Stimulated activated CD4-positive, alpha-beta T cell treated with anti-CD3 and anti-CD28 coated beads, Interleukin-1b, Interleukin-23, amount 100 ng/mL, for 4 hours (primary cell): ENCODE measurements around the gene RAB11FIP2.

ENCODE experiments used
- DNase-seq, 2 donors: peaks; one replicate each; pipeline ENCODE4 v3.0.0-alpha.2; 2020; ENCODE audit warnings: low read depth in 2 of 2

RAB11FIP2 gene

DNA sequence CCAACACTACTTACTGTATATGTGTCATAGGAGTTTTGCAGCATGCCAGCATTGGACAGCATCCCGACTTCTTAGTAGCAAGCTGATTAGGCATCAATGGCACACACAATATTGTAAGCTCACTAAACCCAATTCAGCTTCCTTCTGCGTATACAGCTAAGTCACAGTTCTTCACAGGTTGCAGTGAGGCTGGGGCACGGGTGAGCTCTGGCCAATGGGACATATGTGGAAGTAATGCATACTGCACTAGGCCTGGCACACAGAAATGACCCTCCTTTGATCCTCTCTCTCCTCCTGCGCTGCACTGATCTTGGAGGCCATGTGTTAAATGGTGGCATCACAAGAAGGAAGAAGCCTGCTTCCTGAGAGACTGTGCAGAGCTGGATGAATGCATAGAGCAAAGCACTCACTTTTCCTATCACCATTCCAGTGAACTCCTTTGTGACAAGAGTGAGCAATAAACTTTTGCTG, 11.9 kb downstream of the RAB11FIP2 start:
- DNase-seq, result no peak

DNA sequence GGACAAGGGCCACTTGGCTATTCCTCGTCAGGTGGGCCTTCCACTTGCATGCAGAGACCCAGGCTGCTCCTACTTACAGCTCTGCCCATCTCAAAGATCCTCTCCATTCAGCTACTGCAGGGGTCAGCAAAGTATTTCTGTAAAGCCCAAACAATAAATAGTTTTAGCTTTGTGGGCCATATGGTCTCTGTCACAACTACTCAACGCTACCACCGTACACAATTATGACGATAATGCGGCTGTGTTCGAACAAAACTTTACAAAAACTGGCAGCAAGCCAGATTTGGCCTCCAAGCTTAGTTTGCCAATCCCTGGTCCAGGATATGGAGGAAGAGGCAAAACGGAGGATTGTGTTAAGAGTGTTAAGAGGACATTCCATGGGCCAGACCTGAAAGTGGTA, 12.8 kb downstream of the RAB11FIP2 start:
- DNase-seq, result no peak

DNA sequence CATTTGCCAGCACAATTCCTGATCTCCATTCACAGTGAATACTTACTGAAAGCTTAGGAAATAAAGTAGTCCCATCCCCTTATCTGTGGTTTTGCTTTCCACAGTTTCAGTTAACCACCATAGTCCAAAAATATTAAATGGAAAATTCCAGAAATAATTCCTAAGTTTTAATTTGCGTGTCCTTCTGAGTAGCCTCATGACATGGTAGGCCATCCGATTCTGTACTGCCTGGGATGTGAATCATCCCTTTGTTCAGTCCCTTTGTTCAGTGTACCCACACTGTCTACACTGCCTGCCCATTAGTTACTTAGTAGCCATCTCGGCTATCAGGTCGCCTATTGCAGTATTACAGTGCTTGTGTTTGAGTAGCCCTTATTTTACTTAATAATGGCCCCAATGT, 14.2 kb downstream of the RAB11FIP2 start:
- no peak for DNase-seq

DNA sequence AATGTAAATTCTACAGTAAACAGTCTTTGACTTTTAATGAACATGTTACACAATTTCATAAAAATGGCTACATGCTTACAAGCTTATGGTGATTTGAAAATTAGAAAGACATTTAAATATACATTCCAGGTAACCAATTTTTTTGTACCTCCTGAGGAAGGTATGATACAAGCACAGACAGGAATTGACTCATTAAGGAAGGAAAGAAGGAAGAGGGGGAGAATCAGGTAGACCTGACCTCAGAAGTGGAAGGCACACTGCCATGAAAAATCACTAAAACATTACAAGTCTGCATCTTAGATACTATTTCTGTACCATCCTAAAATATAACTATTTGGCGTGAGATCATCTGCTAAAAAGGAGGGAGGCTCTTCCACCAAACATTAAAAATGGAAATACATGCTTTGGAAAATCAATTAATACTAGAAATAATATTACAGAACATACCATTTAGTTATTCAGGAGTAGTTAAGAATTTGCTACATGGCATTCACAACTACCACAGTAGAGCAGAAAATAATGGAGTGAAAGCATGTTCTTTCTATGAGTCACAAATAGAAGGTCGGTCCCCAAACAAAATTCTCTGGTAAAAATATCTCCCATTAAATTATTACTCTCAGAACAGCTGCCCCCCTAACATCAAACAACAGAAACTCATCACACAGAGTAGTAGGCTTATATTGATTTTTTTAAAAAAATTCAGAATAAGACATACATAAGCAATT, 15.2 kb downstream of the RAB11FIP2 start:
- DNase-seq, result no peak

DNA sequence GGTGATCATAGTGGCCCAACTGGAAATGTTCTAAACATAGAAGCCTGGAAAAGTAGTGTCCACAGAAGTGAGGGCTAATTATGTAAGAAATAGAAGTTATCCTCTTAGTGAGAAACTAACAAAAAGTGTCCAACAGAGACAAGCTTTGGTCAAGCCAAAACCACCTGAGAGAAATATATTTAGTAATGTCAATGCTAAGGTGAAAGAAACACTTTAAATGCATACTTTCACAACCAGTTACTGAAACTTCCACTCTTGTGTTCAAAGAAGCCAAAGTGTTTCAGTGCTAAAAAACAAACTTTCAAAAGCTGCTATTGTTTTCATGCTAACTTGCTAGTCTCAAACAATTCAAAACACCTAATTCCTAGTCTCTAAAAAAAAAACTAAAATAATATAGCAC, 18.1 kb downstream of the RAB11FIP2 start:
- no peak for DNase-seq

DNA sequence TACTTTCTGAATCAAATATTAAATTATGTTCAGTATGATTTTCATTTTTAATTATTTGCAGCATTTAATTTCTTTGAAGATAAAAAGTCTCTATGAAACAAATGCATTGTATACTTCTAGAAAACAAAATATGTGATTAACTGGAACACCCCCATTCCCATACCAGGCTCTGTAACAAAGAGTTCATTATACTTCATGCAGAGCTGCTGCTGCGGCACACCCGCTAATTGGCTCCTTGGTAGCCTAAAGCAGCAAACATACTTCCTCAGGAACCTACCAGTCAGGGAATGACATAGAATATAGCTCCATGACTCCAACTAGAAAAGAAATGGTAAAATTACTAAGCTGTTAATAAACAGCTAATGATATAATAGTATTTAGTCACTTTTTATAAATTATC, 19.3 kb downstream of the RAB11FIP2 start:
- no peak for DNase-seq

DNA sequence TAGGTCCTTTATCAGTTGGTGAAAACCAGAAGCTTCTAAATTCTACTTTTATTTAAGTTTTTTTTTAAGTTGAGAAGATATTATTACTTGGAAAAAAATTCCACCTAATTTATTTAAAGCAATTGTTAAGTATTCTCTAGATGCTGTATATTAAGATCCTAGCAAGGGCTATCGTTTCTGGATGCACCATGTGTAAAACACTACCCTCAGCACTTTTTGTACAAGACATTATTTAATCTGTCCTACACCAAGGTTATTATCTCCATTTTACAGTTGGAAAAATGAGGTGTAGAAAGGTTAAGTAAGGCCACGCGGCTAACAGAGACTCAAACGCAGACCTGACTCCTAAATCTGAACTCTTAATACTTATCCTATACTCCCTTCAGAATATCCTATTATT, 19.8 kb downstream of the RAB11FIP2 start:
- DNase-seq, result no peak

DNA sequence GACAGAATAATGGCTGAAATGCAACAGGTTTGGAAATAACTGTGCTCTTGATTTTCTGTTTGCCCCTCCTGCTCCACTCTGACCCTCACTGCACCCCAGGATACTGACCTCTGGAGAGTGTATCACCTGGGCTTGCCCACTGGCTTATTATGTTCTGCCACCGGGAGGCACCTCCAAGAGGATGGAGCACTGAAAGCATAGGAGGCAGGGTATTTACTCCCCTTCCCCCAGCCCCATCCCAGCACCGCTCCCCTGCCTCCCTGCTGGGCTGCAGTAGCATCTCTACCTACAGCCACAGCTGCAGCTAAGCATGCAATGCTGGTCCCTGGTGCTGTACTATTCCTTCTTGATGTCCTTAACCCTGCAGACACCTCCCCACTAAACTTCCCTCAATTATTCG, 26.4 kb downstream of the RAB11FIP2 start:
- DNase-seq, result no peak

DNA sequence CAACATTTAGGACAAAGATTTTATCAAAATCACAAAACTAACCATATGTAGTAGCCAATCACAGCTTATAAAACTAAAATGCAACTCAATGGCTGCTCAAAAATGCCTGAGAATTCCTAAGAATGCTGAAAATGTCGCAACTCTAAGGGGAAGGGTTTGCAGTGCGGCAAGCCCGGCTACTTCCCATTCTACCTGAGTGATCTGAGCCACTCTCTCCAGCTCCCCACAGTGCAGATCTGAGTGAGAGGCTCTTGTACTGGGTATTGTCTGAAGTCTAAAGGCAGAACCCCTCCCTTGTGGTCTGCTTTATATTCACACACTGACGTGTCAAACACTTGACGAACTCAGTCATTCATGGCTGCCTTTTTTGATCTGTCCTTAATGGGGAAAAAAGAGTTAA, 28.9 kb downstream of the RAB11FIP2 start:
- no peak for DNase-seq

DNA sequence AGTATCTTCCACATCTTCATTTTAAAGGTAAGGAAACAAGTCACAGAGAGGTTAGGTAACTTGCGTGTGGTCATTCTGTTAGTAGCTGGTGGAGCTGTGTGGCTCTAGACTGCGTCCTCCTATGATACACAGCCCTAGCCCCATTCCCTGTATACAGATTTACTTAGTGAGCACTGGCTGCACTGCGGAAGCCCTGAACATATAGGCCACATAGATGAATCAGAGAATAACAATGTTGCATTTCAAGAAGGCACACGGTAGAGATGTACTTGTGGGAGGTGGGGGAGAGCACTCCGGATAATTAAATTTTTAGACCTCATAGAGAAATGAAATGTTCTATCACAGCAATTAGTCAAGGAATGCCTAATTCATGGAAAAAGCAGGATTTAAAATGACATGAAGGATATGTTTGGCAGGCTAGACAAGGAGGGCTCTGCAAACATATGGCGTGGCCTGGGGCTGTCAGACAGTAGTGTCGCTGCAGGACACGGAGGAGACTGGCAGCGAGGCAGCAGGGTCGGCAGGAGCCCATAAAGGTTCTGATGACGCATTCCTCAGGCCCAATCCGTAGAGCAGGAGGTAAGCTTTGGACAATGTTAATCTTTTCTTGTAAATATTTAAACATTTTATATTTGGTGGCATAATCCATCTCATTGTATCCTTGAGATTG, 29.5 kb downstream of the RAB11FIP2 start:
- DNase-seq, result no peak

DNA sequence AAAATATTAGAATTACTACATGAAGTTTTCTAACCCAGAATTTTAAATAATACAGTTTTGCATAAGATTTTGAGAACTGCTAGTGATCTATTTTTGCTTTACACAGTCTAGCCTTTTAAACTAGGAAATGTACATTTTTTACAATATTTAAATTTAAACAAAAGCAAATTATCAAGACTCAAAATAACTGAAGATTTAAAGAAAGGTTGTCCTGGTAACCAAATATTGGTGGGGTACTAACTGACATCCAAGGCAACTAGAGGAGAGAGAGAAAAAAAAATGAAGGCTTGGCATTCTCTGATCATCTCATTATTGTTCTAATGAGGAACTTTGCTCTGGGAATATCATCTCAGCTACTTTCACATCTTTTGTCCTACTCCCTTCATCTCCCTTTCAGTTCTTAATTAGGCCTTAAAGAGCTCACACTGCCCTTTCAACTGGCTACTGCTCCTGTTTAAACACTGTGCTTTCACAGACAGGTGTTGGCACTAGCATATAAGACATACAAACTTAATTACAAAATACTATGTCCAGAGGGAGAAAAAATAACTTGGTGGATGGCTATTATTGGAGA, 33.7 kb downstream of the RAB11FIP2 start:
- no peak for DNase-seq

DNA sequence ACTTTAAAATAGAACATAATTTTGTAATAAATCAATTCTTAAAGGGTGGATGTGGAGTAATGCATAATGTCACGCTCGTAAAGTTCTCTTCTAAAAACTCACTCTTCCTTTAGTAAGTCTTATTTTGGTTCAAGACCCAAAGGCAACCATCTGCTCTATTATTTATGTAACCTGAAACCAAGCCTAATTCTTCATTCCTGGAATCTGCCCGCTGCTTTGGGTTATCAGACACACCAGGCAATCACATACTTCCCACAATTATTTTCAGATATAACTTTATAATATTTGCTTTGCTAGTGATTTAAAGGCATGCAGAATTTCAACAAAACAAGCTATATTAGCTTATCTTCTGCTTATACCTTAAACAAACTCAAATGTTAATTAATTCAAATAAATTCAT, 39.0 kb downstream of the RAB11FIP2 start:
- DNase-seq, result no peak

DNA sequence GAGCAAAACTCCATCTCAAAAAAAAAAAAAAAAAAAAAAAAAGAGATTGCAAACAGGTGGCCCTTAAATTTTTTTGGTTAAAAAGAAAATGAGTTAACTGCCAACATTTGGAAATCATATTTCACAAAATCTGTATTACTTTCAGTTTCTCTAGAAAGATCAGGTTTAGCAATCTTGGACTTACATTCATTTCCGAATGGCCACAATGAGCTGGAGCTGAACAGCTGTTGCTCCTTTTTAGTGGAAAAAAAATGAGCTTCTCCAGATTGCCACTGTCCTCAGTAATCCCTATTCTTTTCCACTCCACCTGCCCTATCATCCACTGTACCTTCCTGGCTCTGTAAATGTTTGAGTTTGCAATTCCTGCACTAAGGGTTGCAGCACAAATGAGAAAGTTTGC, 43.6 kb downstream of the RAB11FIP2 start:
- DNase-seq, result no peak

DNA sequence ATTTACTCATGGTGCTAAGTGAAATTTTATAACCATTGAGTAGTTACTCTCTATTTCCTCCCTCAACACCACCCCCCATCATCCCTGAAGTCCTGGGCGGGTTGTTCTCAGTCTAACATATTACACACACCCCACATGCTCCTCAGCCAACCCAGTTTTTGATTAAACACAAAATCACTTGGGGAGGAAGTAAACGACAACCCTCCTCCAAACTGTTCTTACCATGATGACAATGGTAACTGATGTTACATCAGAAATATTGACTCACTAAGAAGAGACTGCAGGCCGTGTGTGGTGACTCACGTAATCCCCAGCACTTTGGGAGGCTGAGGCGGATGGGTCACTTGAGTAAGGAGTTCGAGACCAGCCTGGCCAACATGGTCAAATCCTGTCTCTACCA, 44.2 kb downstream of the RAB11FIP2 start:
- no peak for DNase-seq

DNA sequence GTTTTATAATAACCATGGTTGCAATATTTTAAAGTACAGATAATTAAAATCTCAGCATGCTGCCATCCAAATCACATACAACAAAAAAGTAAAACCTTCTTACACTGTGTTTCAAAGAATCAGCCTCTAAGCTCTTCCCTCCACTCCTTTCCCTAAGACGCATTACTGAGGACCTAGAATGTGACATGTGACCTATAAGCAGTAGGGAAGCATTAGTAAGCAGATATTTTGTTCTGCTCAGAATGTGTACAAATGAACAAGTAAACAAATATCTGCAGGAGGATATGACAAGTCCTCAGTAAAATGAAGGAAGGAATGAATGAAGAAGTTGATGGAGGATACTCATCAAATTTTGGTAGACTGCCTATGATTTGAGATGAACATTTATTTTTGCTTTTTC, 49.1 kb downstream of the RAB11FIP2 start:
- DNase-seq, result no peak

DNA sequence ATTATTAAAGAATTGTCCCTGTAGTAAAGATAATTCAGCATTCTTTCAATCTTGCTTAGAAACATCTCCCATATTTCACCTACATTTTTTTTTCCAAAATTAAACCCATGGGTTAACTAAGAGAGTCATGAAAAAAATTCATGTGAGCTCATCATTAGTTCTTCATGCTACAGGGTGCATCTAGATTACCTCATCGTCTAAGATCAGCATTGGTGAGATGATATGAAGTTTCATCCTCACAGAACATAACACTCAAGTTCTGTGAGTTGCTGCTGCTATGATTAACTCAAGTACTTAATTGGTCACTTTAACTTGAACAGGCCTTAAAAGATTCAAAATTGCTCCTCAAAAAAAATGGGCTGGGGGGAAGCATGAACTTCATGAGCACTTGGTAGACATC, 50.0 kb downstream of the RAB11FIP2 start:
- DNase-seq, result no peak

DNA sequence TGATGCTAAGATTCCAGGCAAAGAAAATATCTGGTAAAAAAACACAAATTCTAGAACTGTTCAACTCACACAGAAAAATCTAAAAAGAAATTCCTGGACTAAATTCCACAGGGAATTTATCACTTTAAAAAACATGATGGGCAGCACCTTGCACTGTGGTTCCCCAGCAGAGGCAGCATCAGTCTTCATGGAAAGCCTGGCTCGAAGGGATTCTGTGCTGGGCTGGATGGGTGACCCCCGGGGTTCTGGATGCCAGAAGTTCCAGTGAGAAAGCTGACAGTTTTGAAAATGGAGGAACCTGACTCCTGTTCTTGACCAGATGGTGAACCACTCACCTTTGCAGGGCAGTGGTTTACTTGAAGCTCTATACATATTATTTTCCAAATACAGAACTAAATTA, 52.0 kb downstream of the RAB11FIP2 start:
- DNase-seq, result no peak

DNA sequence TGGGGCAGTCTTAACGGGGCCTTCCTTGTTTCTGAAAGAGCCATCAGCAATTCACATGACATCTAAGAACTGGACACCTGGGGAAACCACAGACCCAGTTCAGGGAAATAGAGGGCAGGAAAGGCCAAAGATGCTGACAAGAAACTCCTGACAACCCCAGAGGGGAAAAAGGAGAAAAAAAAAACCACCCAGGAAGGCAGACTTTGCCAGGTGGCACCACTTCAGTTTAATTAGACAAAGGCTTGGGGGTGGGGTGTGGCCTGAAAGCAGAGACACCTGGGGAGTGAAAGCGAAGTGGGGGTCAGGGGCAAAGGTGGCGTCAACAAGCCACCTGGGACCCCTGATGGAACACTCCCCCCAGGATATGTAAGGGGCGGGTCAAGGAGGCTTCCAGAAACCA, 53.6 kb downstream of the RAB11FIP2 start:
- DNase-seq, result no peak

DNA sequence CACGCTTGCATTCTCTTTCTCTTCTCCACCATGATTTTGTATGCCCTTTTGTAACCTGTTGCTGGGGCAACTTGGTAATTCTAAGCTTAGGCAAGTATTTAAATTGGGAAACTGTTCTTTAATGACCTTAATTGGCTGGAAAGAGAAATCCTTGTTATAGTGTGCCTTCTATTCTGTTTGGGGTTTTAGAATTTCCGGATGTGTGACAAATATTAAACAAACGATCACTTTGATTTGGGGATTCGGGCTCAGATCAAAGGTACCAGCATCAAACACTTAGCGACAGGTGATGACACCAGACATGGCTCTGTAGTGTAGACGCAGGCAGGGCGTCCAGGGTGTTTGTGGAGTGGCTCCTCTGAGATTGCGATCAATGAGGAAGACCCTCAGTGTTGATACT, 55.0 kb downstream of the RAB11FIP2 start:
- no peak for DNase-seq

DNA sequence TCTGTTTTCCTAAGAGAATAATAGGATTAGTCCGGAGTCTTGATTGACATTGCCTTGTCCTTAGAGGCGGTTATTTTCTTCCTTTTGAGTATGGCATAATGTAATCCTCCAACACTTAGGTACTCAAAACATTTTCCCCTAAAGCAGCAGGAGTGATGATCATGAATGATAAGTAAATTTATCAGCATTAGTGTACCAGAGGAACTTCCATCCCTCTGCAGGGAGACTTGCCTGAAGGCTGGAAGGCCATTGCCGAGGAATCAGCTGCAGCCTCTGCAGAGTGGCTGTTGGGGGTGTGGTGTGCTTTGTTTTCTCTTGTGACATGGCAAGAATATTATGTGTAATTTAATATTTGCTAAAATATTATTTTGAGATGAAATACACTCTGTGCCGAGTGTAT, 56.8 kb downstream of the RAB11FIP2 start:
- no peak for DNase-seq

DNA sequence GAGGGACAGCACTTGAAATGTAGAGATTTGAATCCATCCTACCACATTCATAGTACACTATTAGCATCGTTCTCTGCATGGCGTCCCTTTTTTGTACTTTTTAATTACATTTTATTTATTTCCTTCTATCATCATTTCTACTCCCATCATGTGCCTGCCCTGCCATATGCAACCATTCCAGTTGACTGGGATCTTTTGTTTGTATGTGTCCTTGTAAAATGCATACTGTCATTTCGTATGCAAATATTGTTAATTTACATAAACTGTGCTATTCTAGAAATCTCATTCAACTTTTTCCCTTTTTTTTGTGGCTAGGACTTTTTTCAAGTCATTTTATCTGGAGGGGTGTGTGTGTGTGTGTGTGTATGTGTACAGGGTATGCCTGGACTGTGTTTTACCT, 57.9 kb downstream of the RAB11FIP2 start:
- no peak for DNase-seq

DNA sequence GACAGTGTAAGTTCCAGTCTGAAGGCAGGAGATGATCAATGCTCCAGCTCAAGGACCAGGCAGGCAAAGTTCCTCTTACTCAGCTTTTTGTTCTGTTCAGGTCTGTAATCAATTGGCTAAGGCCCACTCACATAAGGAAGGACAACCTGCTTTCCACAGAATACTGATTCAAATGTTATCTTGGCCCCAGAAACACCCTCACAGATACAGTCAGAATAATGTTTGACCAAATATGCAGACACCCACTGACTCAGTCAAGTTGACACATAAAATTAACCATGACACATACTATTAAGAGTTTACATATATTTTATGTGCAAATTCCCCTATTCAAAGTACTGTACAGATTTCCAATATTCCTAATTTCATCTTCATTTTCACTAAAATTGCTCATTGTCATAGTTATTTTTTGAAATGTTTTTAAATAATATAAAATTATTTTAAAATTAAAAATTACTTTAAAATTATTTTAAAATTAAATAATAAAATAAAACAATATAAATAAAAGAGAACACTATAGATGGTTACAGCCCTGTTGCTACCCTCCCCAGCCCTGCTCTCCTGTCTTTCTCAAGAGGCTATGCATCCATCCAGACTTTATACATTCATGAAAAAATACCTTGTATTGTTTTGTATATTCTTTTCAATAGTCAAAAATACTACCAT, 59.4 kb downstream of the RAB11FIP2 start:
- DNase-seq, result no peak

DNA sequence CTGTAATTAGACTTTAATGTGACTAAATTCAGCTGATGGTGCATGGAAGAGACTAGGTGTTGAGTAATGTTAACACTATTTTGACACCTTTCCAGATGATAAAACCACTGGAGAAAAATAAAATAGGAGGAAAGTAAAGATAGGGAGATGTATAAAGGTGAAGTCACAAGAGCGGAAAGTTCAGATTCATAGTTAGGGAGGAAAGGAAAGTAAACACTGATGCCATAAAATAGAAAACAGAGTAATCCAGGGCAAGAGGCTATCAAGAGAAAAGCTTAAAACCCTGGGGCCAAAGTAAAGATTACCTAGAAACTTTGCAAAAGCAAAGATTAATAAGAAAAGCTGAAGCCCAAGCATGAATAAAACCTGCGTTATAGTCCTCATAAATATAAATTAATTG, 62.8 kb downstream of the RAB11FIP2 start:
- DNase-seq, result no peak
